Mucosa of gallbladder (tissue), 1 donor: ENCODE data around the gene GREB1. TPM values are rescaled to one million over a fixed set of nuclear protein-coding genes. Genes with fewer than 3 reads are reported as not detected.

Source experiments
- DNase-seq: peaks from one replicate; pipeline ENCODE4 v3.0.0-alpha.2; 2020; ENCODE audit warnings: low spot score
- total RNA-seq: library from RNA; stranded (reverse); gene quantifications from one replicate; pipeline ENCODE4 v1.2.1, GENCODE V29; 2021
- donor health status: DM: no; HTN: no; CAD: no.

The GREB1 gene
- total RNA-seq, 1 donor from 2014 or later: 12.5 TPM

- DNase-seq: no peak
Observed at GRCh38 chr2:11611251-11611650, 77.4 kb downstream of the GREB1 start.

GRCh38 chr2:11612553-11613215, 78.8 kb downstream of the GREB1 start:
- DNase-seq: no peak

GRCh38 chr2:11613297-11613696, 79.5 kb downstream of the GREB1 start:
- no peak for DNase-seq

GRCh38 chr2:11615209-11615608, 81.4 kb downstream of the GREB1 start:
- DNase-seq: no peak

- DNase-seq: no peak
Observed at GRCh38 chr2:11616097-11616687, 82.3 kb downstream of the GREB1 start.

- no peak for DNase-seq
Observed at GRCh38 chr2:11616851-11617415, 83.1 kb downstream of the GREB1 start.

- DNase-seq: no peak
Observed at GRCh38 chr2:11617527-11617926, 83.7 kb downstream of the GREB1 start.

- DNase-seq: no peak
Observed at GRCh38 chr2:11617984-11618707, 84.3 kb downstream of the GREB1 start.

- DNase-seq: no peak
Observed at GRCh38 chr2:11618708-11619062, 84.8 kb downstream of the GREB1 start.

GRCh38 chr2:11621410-11621809, 87.6 kb downstream of the GREB1 start:
- no peak for DNase-seq

- DNase-seq: no peak
Observed at GRCh38 chr2:11622611-11623010, 88.8 kb downstream of the GREB1 start.

GRCh38 chr2:11624893-11625292, 91.0 kb downstream of the GREB1 start:
- no peak for DNase-seq

GRCh38 chr2:11625671-11626070, 91.8 kb downstream of the GREB1 start:
- no peak for DNase-seq

GRCh38 chr2:11628675-11629074, 94.8 kb downstream of the GREB1 start:
- no peak for DNase-seq

- DNase-seq: no peak
Observed at GRCh38 chr2:11629215-11629614, 95.4 kb downstream of the GREB1 start.

GRCh38 chr2:11629851-11630250, 96.0 kb downstream of the GREB1 start:
- DNase-seq: no peak

- no peak for DNase-seq
Observed at GRCh38 chr2:11630855-11631254, 97.0 kb downstream of the GREB1 start.

- no peak for DNase-seq
Observed at GRCh38 chr2:11631462-11631861, 97.6 kb downstream of the GREB1 start.

GRCh38 chr2:11633923-11634478, 100.2 kb downstream of the GREB1 start:
- no peak for DNase-seq

GRCh38 chr2:11634584-11634983, 100.7 kb downstream of the GREB1 start:
- DNase-seq: no peak

GRCh38 chr2:11635141-11635540, 101.3 kb downstream of the GREB1 start:
- no peak for DNase-seq

GRCh38 chr2:11636593-11637295, 102.9 kb downstream of the GREB1 start:
- DNase-seq: no peak
